ENCODE data around the gene LAT. TPM values are rescaled to one million over a fixed set of nuclear protein-coding genes. Genes with fewer than 3 reads are reported as not detected.

Gene LAT
- polyA plus RNA-seq, 1 of the 3 experiments (the other 2 are of a cell fraction), result 8.0 TPM

DNA sequence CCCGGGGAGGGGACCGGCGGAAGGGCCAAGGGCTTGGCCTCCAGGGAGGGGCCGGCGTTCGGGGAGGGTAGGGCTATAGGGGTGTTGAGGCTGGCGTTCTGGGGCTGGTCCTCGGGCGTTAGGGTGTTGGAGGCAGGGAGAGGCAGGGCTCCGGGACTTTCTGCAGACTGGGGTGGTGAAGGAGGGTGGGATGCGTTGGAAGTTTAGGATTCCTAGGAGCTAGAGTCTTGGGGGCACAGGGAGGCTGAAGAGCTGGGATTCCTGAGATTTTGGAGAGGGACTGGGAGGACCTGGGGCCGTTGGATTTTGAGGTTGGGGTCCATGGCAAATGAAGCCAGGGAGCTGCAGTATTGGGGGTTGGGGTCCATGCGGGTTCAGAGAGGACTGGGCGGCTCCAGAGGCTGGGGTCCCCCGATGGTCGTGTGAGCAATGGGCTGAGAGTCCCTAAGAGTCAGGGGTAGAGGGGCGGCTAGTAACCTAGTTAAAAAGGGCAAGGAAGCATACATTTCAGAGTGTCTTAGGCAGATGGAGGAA is 33.4 kb upstream of the LAT start (continued):
- no peak for TF ChIP-seq SIN3A (IDR thresholded peaks at IDR 0.05; ENCODE audit: borderline replicate concordance, low read depth, low read length)

DNA sequence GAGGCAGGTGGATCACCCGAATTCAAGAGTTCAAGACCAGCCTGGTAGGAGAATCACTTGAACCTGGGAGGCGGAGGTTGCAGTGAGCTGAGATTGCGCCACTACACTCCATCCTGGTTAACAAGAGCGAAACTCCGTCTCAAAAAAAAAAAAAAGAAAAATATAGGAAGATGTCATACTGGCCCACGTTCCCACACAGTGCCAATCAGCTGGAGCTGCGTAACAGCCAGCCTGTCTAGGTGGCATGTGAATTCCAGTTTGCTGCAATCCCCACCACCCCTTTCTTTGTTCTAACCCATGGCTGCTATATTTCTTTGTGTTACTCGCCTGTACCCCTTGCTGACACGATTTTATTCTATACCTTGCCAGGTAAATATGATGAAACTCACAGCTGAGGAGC is 26.6 kb upstream of the LAT start:
- Histone ChIP-seq H3K79me2 (ENCODE audit: insufficient read depth) (peaks cover 8% of the 10 kb centered on the region; the same call in 1 of the 2 replicates), H3K36me3 (replicated peaks in 1 of 2; ENCODE audit: control insufficient read depth in 1 of 2, insufficient read depth in 2 of 2, low read length in 1 of 2) (peaks cover 50 to 51% of the 10 kb centered on the region in 2 experiments)
- POLR2A ChIA-PET, result no interaction called here

DNA sequence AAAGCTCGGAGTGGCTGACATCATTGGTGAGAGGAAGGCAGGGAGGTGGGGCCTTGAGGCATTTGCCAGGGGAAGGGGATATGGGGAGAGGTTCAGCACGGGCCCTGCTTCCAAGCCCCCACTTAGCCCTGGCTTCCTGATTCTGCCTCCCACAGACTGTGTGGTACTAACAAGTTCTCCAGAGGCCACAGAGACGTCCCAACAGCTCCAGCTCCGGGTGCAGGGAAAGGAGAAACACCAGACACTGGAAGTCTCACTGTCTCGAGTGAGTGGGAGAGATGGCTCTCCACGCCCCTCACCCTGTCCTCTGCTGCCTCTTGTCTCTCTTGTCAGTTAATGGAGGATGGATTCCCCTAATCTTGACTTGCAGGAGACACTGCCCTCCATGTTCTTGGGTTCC is 26.0 kb upstream of the LAT start:
- TF ChIP-seq FOXM1 (IDR thresholded peaks at IDR 0.05; ENCODE audit: low read depth) (no peak), NFIC (IDR thresholded peaks at IDR 0.05; ENCODE audit: borderline replicate concordance) (no peak), EP300 (IDR thresholded peaks at IDR 0.05; ENCODE audit: borderline replicate concordance in 1 of 2, low read depth in 1 of 2, low read length in 1 of 2) (no peak), CHD2 (IDR thresholded peaks at IDR 0.05; ENCODE audit: low read length, partially characterized antibody) (no peak), FOXJ3 (CRISPR knock-in tag; IDR thresholded peaks at IDR 0.05) (no peak)
- no peaks in the 10 kb centered on the region for H3F3A ChIP-seq (replicated peaks; ENCODE audit: insufficient read depth)
- no peaks in the 10 kb centered on the region for H3K9me2 ChIP-seq
- DNase-seq, result no peak
- no peak overlapping the region for H3K4me2 ChIP-seq
- H3K36me3 ChIP-seq (replicated peaks in 1 of 2; ENCODE audit: control insufficient read depth in 1 of 2, insufficient read depth in 2 of 2, low read length in 1 of 2), result peaks cover 44 to 52% of the 10 kb centered on the region in 2 experiments
- WGBS (ENCODE audit: low lambda C conversion rate), result 79% methylated on average over 5 of the region's 6 CpGs
- H3K9ac ChIP-seq, result no peak overlapping the region
- ChIA-PET POLR2A (no interaction called here), CTCF (interaction anchor here (1.4 kb wide), 1 partner anchor 14 kb away, joined by 6 read pairs; no protein-coding TSS in a partner anchor)
- no peak overlapping the region for H2AFZ ChIP-seq (ENCODE audit: low read depth)
- 0 out of 2 replicates have a peak, but pooled peaks cover 2% of the 10 kb centered on the region for H3K79me2 ChIP-seq (ENCODE audit: insufficient read depth)
- no peak overlapping the region for H3K4me3 ChIP-seq (ENCODE audit: low read depth in 2 of 2, low read length in 1 of 2)
- no peaks in the 10 kb centered on the region for H3K9me3 ChIP-seq
- no peaks in the 10 kb centered on the region for H3K4me1 ChIP-seq (ENCODE audit: control insufficient read depth in 1 of 2, insufficient read depth in 2 of 2, low read depth in 1 of 2, low read length in 1 of 2)
- H4K20me1 ChIP-seq (ENCODE audit: insufficient read depth), result no peaks in the 10 kb centered on the region
- no peaks in the 10 kb centered on the region for H3K27me3 ChIP-seq (ENCODE audit: insufficient read depth)
- H3K27ac ChIP-seq (ENCODE audit: low read depth in 2 of 2, low read length in 1 of 2), result no peak overlapping the region

More for the DNA sequence above, 26.6 kb upstream of the LAT start:
- TF ChIP-seq YY1 (IDR thresholded peaks at IDR 0.05; ENCODE audit: low read depth), result no peak
- TF ChIP-seq TEAD4 (IDR thresholded peaks at IDR 0.05; ENCODE audit: borderline replicate concordance, insufficient read depth), result no peak
- TF ChIP-seq, protein P1, sequence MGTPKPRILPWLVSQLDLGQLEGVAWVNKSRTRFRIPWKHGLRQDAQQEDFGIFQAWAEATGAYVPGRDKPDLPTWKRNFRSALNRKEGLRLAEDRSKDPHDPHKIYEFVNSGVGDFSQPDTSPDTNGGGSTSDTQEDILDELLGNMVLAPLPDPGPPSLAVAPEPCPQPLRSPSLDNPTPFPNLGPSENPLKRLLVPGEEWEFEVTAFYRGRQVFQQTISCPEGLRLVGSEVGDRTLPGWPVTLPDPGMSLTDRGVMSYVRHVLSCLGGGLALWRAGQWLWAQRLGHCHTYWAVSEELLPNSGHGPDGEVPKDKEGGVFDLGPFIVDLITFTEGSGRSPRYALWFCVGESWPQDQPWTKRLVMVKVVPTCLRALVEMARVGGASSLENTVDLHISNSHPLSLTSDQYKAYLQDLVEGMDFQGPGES (IDR thresholded peaks at IDR 0.05; ENCODE audit: low read depth, low read length), result no peak
- H3K27me3 ChIP-seq (ENCODE audit: insufficient read depth), result no peaks in the 10 kb centered on the region
- H3K27ac ChIP-seq (ENCODE audit: low read depth in 2 of 2, low read length in 1 of 2), result no peak overlapping the region
- no peaks in the 10 kb centered on the region for H3K9me3 ChIP-seq
- no peaks in the 10 kb centered on the region for H3F3A ChIP-seq (replicated peaks; ENCODE audit: insufficient read depth)
- H2AFZ ChIP-seq (ENCODE audit: low read depth), result no peak overlapping the region
- DNase-seq, result no peak
- no peak overlapping the region for H3K9ac ChIP-seq
- WGBS (ENCODE audit: low lambda C conversion rate), result over 99% methylated on average over 9 of the region's 9 CpGs
- no peaks in the 10 kb centered on the region for H3K4me1 ChIP-seq (ENCODE audit: control insufficient read depth in 1 of 2, insufficient read depth in 2 of 2, low read depth in 1 of 2, low read length in 1 of 2)
- CTCF ChIA-PET, result interaction anchor here (1.4 kb wide), 1 partner anchor 13 kb away, joined by 6 read pairs; no protein-coding TSS in a partner anchor
- H4K20me1 ChIP-seq (ENCODE audit: insufficient read depth), result no peaks in the 10 kb centered on the region
- H3K4me3 ChIP-seq (ENCODE audit: low read depth in 2 of 2, low read length in 1 of 2), result no peak overlapping the region
- H3K4me2 ChIP-seq, result no peak overlapping the region
- H3K9me2 ChIP-seq, result no peaks in the 10 kb centered on the region
